DOHH2 (cell line): ENCODE measurements around the gene PNPLA5.
"Not testable (repeated sequence)": the region's sequence is repeated elsewhere in the genome, so short reads cannot be mapped to it uniquely, and the experiment has no call there.

Experiments
- H3F3A ChIP-seq: fragments of 200-600 bp; sonication (generic), shearing (Covaris generic); 2 replicates; pipeline ENCODE4 v1.6.0; 2016; ENCODE audit warnings: antibody characterized with exemption, mild to moderate bottlenecking; ENCODE audit not compliant: control insufficient read depth, insufficient read depth
- H3K27ac ChIP-seq: fragments of 200-600 bp; sonication (generic); 2 replicates; pipeline ENCODE4 v1.5.1; 2014; ENCODE audit warnings: low read depth, mild to moderate bottlenecking, low read length, moderate library complexity
- H3K27me3 ChIP-seq: fragments of 200-600 bp; sonication (generic); 2 replicates; pipeline ENCODE4 v1.6.1; 2014; ENCODE audit warnings: mild to moderate bottlenecking, low read length, mixed read lengths; ENCODE audit not compliant: control insufficient read depth
- H3K36me3 ChIP-seq: fragments of 200-600 bp; sonication (generic); 2 replicates; pipeline ENCODE4 v1.6.1; 2014; ENCODE audit warnings: mild to moderate bottlenecking, low read length, moderate library complexity, mixed read lengths; ENCODE audit not compliant: control insufficient read depth
- H3K4me1 ChIP-seq: fragments of 200-600 bp; sonication (generic); 2 replicates; pipeline ENCODE4 v1.6.1; 2014; ENCODE audit warnings: mild to moderate bottlenecking, low read length, mixed read lengths; ENCODE audit not compliant: control insufficient read depth
- H3K4me2 ChIP-seq: fragments of 200-600 bp; sonication (generic); 2 replicates; pipeline ENCODE4 v1.6.0; 2014; ENCODE audit warnings: mild to moderate bottlenecking, low read length, moderate library complexity
- H3K4me3 ChIP-seq: fragments of 200-600 bp; sonication (generic); 2 replicates; pipeline ENCODE4 v1.5.1; 2014; ENCODE audit warnings: mild to moderate bottlenecking, low read length, mixed read lengths
- H3K79me2 ChIP-seq: fragments of 200-600 bp; sonication (generic); 2 replicates; pipeline ENCODE4 v1.6.1; 2014; ENCODE audit warnings: mild to moderate bottlenecking, low read length, mixed read lengths; ENCODE audit not compliant: control insufficient read depth
- H3K9me2 ChIP-seq: fragments of 200-600 bp; sonication (generic); replicated peaks from 2 replicates; pipeline ENCODE4 v1.6.1; 2014; ENCODE audit warnings: mild to moderate bottlenecking, low read length, mixed read lengths; ENCODE audit not compliant: control insufficient read depth
- H3K9me3 ChIP-seq: fragments of 200-600 bp; sonication (generic); 2 replicates; pipeline ENCODE4 v1.6.1; 2014; ENCODE audit warnings: antibody characterized with exemption, low read length, mixed read lengths; ENCODE audit not compliant: control insufficient read depth, insufficient read depth
- H4K20me1 ChIP-seq: fragments of 200-600 bp; sonication (generic); 2 replicates; pipeline ENCODE4 v1.6.0; 2014; ENCODE audit warnings: low read depth, mild to moderate bottlenecking, antibody characterized with exemption, low read length, moderate library complexity; ENCODE audit not compliant: control insufficient read depth, insufficient read depth
- EZH2phosphoT487 ChIP-seq: fragments of 200-600 bp; sonication (generic); IDR thresholded peaks from 2 replicates; pipeline ENCODE4 v1.6.1; 2017; ENCODE audit warnings: borderline replicate concordance, mild to moderate bottlenecking, antibody characterized with exemption, low read length, moderate library complexity, mixed read lengths
- TF ChIP-seq, protein P1 (sequence below): fragments of 200-600 bp; sonication (generic); IDR thresholded peaks from one replicate; pipeline ENCODE4 v1.5.1; 2014; ENCODE audit warnings: antibody characterized with exemption, mild to moderate bottlenecking, low read depth, low read length; ENCODE audit not compliant: poor library complexity, severe bottlenecking

PNPLA5 gene

DNA sequence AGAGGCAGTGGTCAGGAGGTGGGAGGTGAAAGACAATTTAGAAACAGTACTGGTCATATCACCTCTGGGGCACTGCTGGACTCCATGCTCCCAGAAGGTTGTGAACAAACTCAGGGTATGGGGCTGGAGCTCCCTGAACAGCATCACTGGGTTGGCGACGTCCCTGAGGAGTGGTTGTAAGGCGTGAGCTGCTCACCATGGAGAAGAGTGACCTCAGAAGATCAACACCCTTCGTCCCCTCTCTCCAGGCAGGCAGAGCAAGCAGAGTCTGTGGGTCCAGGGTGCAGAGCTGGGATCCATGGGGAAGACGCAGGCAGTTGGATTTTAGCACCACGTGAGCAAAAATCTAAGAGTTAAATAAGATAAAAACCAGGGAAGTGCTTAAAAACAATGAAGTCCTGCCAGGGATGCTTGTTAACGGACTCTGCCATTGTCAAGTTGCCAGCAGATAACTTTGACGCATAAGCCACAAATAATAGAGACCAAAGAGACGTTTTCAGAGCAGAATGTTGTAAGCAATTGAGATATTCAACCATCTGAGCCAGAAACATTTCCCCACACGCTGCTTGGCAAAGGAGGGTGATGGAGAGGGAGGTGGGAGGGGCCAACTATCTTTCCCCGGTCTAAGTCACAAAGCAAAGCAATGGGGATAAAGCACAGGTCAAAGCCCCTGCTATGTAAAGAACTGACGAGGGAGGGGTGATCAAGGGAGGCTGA is 13.6 kb downstream of the PNPLA5 start:
- Histone ChIP-seq H3F3A (no peaks in the 10 kb centered on the region), H3K4me3 (no peak overlapping the region), H3K27ac (no peak overlapping the region), H3K27me3 (no peaks in the 10 kb centered on the region), H3K4me1 (no peaks in the 10 kb centered on the region), H4K20me1 (no peaks in the 10 kb centered on the region), H3K9me2 (no peaks in the 10 kb centered on the region), H3K4me2 (no peak overlapping the region), H3K9me3 (no peaks in the 10 kb centered on the region), H3K79me2 (no peaks in the 10 kb centered on the region), H3K36me3 (no peaks in the 10 kb centered on the region)
- TF ChIP-seq, protein P1, sequence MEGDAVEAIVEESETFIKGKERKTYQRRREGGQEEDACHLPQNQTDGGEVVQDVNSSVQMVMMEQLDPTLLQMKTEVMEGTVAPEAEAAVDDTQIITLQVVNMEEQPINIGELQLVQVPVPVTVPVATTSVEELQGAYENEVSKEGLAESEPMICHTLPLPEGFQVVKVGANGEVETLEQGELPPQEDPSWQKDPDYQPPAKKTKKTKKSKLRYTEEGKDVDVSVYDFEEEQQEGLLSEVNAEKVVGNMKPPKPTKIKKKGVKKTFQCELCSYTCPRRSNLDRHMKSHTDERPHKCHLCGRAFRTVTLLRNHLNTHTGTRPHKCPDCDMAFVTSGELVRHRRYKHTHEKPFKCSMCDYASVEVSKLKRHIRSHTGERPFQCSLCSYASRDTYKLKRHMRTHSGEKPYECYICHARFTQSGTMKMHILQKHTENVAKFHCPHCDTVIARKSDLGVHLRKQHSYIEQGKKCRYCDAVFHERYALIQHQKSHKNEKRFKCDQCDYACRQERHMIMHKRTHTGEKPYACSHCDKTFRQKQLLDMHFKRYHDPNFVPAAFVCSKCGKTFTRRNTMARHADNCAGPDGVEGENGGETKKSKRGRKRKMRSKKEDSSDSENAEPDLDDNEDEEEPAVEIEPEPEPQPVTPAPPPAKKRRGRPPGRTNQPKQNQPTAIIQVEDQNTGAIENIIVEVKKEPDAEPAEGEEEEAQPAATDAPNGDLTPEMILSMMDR: no peak
- no peak for TF ChIP-seq EZH2phosphoT487

DNA sequence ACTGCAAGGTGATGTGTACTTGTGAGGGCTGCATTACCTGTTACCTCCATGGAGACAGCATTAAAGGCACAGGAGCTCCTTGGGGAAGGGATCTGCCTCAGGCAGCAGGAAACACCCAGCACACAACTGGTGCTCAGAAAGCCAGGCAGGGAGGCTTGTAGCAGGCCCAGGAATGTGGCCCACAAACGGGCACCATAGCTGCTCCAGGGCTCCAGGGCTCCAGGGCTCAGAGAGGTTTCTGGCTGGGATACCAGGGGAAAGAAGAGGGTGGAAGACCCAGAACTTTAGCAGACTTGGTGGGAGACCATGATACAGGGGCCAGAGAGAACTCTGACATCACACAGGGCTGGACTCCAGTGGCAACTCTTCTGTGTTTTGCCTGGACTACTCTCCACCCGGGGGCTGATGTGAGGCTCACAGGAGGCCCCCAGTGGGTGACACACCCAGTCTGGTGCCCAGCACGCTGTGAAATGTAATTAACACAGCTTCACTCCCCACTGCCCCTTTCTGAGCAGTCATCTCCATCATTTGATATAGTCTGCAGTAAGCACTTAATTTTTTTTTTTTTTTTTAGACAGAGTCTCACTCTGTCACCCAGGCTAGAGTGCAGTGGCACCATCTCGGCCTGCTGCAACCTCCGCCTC is 14.8 kb downstream of the PNPLA5 start:
- Histone ChIP-seq H3K4me1 (no peaks in the 10 kb centered on the region), H3K79me2 (no peaks in the 10 kb centered on the region), H3K9me3 (no peaks in the 10 kb centered on the region), H3K9me2 (no peaks in the 10 kb centered on the region), H4K20me1 (no peaks in the 10 kb centered on the region), H3F3A (no peaks in the 10 kb centered on the region), H3K27ac (no peak overlapping the region), H3K4me2 (no peak overlapping the region), H3K4me3 (no peak overlapping the region), H3K27me3 (no peaks in the 10 kb centered on the region), H3K36me3 (no peaks in the 10 kb centered on the region)
- TF ChIP-seq, protein P1: no peak
- no peak for TF ChIP-seq EZH2phosphoT487

DNA sequence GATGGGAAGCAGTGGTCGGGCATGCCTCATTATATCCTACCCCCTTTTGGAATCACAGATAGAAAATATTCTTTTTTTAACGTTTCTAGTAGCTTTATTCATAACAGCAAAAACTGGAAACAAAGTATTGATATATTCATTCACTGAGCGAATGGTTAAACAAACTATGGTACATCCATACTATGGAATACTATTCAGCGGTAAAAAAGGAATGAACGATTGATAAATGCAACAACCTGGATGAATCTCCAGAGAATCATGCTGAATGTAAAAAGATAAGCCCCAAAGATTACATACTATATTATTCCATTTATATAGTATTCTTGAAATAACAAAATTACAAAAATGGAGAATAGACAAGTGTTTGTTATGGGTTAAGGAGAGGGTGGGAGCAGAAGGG is 22.0 kb downstream of the PNPLA5 start:
- H3K4me2 ChIP-seq: no peak overlapping the region
- H3F3A ChIP-seq: no peaks in the 10 kb centered on the region
- no peaks in the 10 kb centered on the region for H4K20me1 ChIP-seq
- no peaks in the 10 kb centered on the region for H3K9me2 ChIP-seq
- H3K27me3 ChIP-seq: no peaks in the 10 kb centered on the region
- no peak overlapping the region for H3K4me3 ChIP-seq
- no peak for TF ChIP-seq EZH2phosphoT487
- TF ChIP-seq, protein P1: no peak
- H3K27ac ChIP-seq: no peak overlapping the region
- no peaks in the 10 kb centered on the region for H3K36me3 ChIP-seq
- no peaks in the 10 kb centered on the region for H3K79me2 ChIP-seq
- H3K9me3 ChIP-seq: no peaks in the 10 kb centered on the region
- no peaks in the 10 kb centered on the region for H3K4me1 ChIP-seq

DNA sequence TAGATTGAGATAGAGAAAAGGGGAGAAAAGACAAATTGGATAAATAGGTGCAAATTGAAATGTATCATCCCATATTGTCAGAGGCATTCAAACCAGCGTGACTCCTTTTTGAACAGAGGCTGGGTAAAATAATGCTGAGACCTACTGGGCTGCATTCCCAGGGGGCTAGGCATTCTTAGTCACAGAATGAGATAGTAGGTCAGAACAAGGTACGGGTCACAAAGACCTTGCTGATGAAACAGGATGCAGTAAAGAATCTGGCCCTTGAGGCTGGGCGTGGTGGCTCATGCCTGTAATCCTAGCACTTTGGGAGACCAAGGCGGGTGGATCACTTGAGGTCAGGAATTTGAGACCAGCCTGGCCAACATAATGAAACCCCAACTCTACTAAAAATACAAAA is 22.8 kb downstream of the PNPLA5 start:
- H3K4me2 ChIP-seq, H4K20me1 ChIP-seq, H3K27me3 ChIP-seq, H3K4me1 ChIP-seq, H3K36me3 ChIP-seq, H3K4me3 ChIP-seq, H3F3A ChIP-seq, H3K27ac ChIP-seq, H3K9me2 ChIP-seq, H3K79me2 ChIP-seq, H3K9me3 ChIP-seq: not testable (repeated sequence)
